Endothelial cell of umbilical vein (primary cell): ENCODE measurements around the gene AADAC.

Source experiments
- POLR2A ChIP-seq: IDR thresholded peaks from 2 replicates; pipeline ENCODE4 v1.6.1; 2012; ENCODE audit warnings: low read depth, mild to moderate bottlenecking, control low read depth, low read length
- TF ChIP-seq, protein P1 (sequence below), 2 donors: IDR thresholded peaks; 1 replicate in 1 of 2; 2 replicates in 1 of 2; pipeline ENCODE4 v1.5.1; 2011; ENCODE audit warnings: low read length in 2 of 2, mild to moderate bottlenecking in 2 of 2, moderate library complexity in 2 of 2, control low read depth in 1 of 2, inconsistent platforms in 1 of 2, low read depth in 1 of 2; ENCODE audit not compliant: insufficient read depth in 1 of 2; ENCODE audit errors: extremely low read depth in 1 of 2

DNA sequence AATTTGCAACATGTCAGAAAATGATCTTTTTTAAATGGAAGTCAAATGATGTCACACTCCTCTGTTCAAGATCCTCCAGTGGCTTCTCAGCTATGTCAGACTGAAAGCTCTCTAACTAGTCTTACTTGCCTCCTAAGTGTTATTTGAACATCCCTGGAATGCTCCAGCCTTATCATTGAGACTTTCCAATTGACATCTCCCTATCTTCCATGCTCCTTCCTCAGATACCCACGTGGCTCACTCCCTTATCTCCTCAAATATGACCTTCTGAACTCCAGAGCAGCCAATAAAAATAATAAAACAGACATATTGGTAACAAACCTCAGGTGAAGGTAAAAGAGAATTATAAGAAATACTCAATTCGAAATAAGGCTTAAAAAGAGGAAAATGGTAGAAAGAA lies 25.5 kb upstream of the AADAC start:
- TF ChIP-seq, protein P1, sequence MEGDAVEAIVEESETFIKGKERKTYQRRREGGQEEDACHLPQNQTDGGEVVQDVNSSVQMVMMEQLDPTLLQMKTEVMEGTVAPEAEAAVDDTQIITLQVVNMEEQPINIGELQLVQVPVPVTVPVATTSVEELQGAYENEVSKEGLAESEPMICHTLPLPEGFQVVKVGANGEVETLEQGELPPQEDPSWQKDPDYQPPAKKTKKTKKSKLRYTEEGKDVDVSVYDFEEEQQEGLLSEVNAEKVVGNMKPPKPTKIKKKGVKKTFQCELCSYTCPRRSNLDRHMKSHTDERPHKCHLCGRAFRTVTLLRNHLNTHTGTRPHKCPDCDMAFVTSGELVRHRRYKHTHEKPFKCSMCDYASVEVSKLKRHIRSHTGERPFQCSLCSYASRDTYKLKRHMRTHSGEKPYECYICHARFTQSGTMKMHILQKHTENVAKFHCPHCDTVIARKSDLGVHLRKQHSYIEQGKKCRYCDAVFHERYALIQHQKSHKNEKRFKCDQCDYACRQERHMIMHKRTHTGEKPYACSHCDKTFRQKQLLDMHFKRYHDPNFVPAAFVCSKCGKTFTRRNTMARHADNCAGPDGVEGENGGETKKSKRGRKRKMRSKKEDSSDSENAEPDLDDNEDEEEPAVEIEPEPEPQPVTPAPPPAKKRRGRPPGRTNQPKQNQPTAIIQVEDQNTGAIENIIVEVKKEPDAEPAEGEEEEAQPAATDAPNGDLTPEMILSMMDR (IDR thresholded peaks at IDR 0.05; ENCODE audit: extremely low read depth in 1 of 2, insufficient read depth in 1 of 2, low read depth in 1 of 2, low read length in 2 of 2) = no peak
- no peak for TF ChIP-seq POLR2A
